HG03064 (cell line): ENCODE results near the gene TNRC6B.
"Not testable (repeated sequence)": the region's sequence is repeated elsewhere in the genome, so short reads cannot be mapped to it uniquely, and the experiment has no call there.

Source experiments
- ATAC-seq: cut with Tn5 transposase; IDR thresholded peaks from one replicate; pipeline ENCODE4 v1.9.1; 2021; ENCODE audit warnings: low read depth; ENCODE audit not compliant: unreplicated experiment

The TNRC6B gene

GRCh38 chr22:40273319-40273718 lies 95.6 kb downstream of the TNRC6B start:
- no peak for ATAC-seq

GRCh38 chr22:40276996-40277823 lies 99.5 kb downstream of the TNRC6B start:
- ATAC-seq: no peak

GRCh38 chr22:40279017-40279416 lies 101.3 kb downstream of the TNRC6B start:
- no peak for ATAC-seq

- no peak for ATAC-seq
Observed at GRCh38 chr22:40281717-40282116, 104.0 kb downstream of the TNRC6B start.

- no peak for ATAC-seq
Observed at GRCh38 chr22:40285513-40285912, 107.8 kb downstream of the TNRC6B start.

GRCh38 chr22:40289991-40290459 lies 112.3 kb downstream of the TNRC6B start:
- ATAC-seq: no peak

GRCh38 chr22:40290516-40290915 lies 112.8 kb downstream of the TNRC6B start:
- no peak for ATAC-seq

- no peak for ATAC-seq
Observed at GRCh38 chr22:40294696-40295095, 117.0 kb downstream of the TNRC6B start.

GRCh38 chr22:40300316-40300715 lies 122.6 kb downstream of the TNRC6B start:
- no peak for ATAC-seq

- ATAC-seq: no peak
Observed at GRCh38 chr22:40300884-40301672, 123.4 kb downstream of the TNRC6B start.

GRCh38 chr22:40302149-40302548 lies 124.4 kb downstream of the TNRC6B start:
- no peak for ATAC-seq

GRCh38 chr22:40305625-40306024 lies 127.9 kb downstream of the TNRC6B start:
- no peak for ATAC-seq

GRCh38 chr22:40308999-40309573 lies 131.4 kb downstream of the TNRC6B start:
- no peak for ATAC-seq

GRCh38 chr22:40309631-40310030 lies 131.9 kb downstream of the TNRC6B start:
- ATAC-seq: no peak

GRCh38 chr22:40310081-40310767 lies 132.5 kb downstream of the TNRC6B start:
- no peak for ATAC-seq

- no peak for ATAC-seq
Observed at GRCh38 chr22:40310768-40311120, 133.0 kb downstream of the TNRC6B start.

GRCh38 chr22:40311646-40312045 lies 133.9 kb downstream of the TNRC6B start:
- ATAC-seq: not testable (repeated sequence)

GRCh38 chr22:40312050-40312449 lies 134.3 kb downstream of the TNRC6B start:
- ATAC-seq: no peak

- no peak for ATAC-seq
Observed at GRCh38 chr22:40313007-40313406, 135.3 kb downstream of the TNRC6B start.

- no peak for ATAC-seq
Observed at GRCh38 chr22:40314041-40314440, 136.3 kb downstream of the TNRC6B start.

GRCh38 chr22:40320687-40321086 lies 143.0 kb downstream of the TNRC6B start:
- ATAC-seq: no peak
